Ovary (tissue), 3 donors: Measurements from ENCODE around the gene ADGRB3.

ENCODE experiments used
- EP300 ChIP-seq: sonication (generic); formaldehyde crosslinking; IDR thresholded peaks from one replicate; pipeline ENCODE4 v1.6.1; 2017; ENCODE audit warnings: antibody characterized with exemption
- POLR2A ChIP-seq: fragments of 450-650 bp; IDR thresholded peaks from one replicate; pipeline ENCODE4 v1.6.1; 2017; ENCODE audit warnings: antibody characterized with exemption, mild to moderate bottlenecking, moderate library complexity
- TF ChIP-seq, protein P1 (sequence below), 3 donors: fragments of 450-650 bp in 2 of 3; fragments of 200-600 bp in 1 of 3; IDR thresholded peaks; one replicate each; pipeline versions ENCODE4 v1.5.1 to v1.8.0; 2016 to 2022; ENCODE audit warnings: antibody characterized with exemption in 3 of 3, mild to moderate bottlenecking in 1 of 3
- donor health status: DM: no; HTN: no; CAD: no.

- TF ChIP-seq, protein P1, sequence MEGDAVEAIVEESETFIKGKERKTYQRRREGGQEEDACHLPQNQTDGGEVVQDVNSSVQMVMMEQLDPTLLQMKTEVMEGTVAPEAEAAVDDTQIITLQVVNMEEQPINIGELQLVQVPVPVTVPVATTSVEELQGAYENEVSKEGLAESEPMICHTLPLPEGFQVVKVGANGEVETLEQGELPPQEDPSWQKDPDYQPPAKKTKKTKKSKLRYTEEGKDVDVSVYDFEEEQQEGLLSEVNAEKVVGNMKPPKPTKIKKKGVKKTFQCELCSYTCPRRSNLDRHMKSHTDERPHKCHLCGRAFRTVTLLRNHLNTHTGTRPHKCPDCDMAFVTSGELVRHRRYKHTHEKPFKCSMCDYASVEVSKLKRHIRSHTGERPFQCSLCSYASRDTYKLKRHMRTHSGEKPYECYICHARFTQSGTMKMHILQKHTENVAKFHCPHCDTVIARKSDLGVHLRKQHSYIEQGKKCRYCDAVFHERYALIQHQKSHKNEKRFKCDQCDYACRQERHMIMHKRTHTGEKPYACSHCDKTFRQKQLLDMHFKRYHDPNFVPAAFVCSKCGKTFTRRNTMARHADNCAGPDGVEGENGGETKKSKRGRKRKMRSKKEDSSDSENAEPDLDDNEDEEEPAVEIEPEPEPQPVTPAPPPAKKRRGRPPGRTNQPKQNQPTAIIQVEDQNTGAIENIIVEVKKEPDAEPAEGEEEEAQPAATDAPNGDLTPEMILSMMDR (IDR thresholded peaks at IDR 0.05) = no peak
- TF ChIP-seq EP300 (no peak), POLR2A (no peak)
Observed at GRCh38 chr6:68652117-68652536, 17.0 kb downstream of the ADGRB3 start.
